K562 (cell line): ENCODE results near the gene WNT6. TPM values are rescaled to one million over a fixed set of nuclear protein-coding genes. Genes with fewer than 3 reads are reported as not detected.

Experiments used
- CCNT2 ChIP-seq: IDR thresholded peaks from 2 replicates; pipeline ENCODE4 v1.6.1; 2011; ENCODE audit warnings: borderline replicate concordance, low read depth, mild to moderate bottlenecking, moderate library complexity, mixed read lengths, low read length; ENCODE audit not compliant: insufficient read length; ENCODE audit errors: extremely low read depth
- HBP1 ChIP-seq: fragments of 450-650 bp; formaldehyde crosslinking; IDR thresholded peaks from 2 replicates; pipeline ENCODE4 v1.4.0; 2022; ENCODE audit warnings: missing genetic modification characterization
- ID3 ChIP-seq, 2 experiments: fragments of 250-450 bp in 1 of 2; fragments of 450-650 bp in 1 of 2; sonication (Bioruptor Pico) in 1 of 2; IDR thresholded peaks; 2 replicates each; pipeline versions ENCODE4 v1.6.1 to v1.8.0; 2016 to 2021; ENCODE audit warnings: mild to moderate bottlenecking in 2 of 2, moderate library complexity in 2 of 2, missing compliant biosample characterization in 1 of 2, missing genetic modification characterization in 1 of 2
- KDM2B ChIP-seq: fragments of 250-450 bp; sonication (Bioruptor Pico); IDR thresholded peaks from 2 replicates; pipeline ENCODE4 v1.8.0; 2021; ENCODE audit warnings: mild to moderate bottlenecking, moderate library complexity
- LARP7 ChIP-seq: fragments of 450-650 bp; IDR thresholded peaks from 2 replicates; pipeline ENCODE4 v1.6.1; 2016
- MAFF ChIP-seq: IDR thresholded peaks from 2 replicates; pipeline ENCODE4 v1.6.1; 2012; ENCODE audit warnings: low read length, improper control_type of control experiment
- PML ChIP-seq: IDR thresholded peaks from 2 replicates; pipeline ENCODE4 v1.6.1; 2012; ENCODE audit warnings: low read length, inconsistent platforms
- SMC3 ChIP-seq: conservative IDR thresholded peaks from 2 replicates; pipeline ENCODE4 v1.6.1; 2011; ENCODE audit warnings: low read depth, low read length, improper control_type of control experiment; ENCODE audit not compliant: insufficient read depth
- STAT5B ChIP-seq: fragments of 250-450 bp; sonication (Bioruptor Pico); IDR thresholded peaks from 2 replicates; pipeline ENCODE4 v1.8.0; 2021; ENCODE audit warnings: mild to moderate bottlenecking, inconsistent platforms
- TCF7 ChIP-seq: sonication (generic); IDR thresholded peaks from 2 replicates; pipeline ENCODE4 v1.6.1; 2016; ENCODE audit warnings: antibody characterized with exemption, borderline replicate concordance
- ZBTB40 ChIP-seq, 2 experiments: fragments of 450-650 bp in 1 of 2; sonication (generic) in 1 of 2; formaldehyde crosslinking in 1 of 2; IDR thresholded peaks; 2 replicates each; pipeline versions ENCODE4 v1.7.1 to v1.9.0; 2016 to 2022; ENCODE audit warnings: inconsistent platforms in 1 of 2, mild to moderate bottlenecking in 1 of 2, missing genetic modification reagents in 1 of 2
- ZFX ChIP-seq: sonication (generic); formaldehyde crosslinking; IDR thresholded peaks from 2 replicates; pipeline ENCODE4 v1.8.0; 2022; ENCODE audit warnings: mild to moderate bottlenecking, missing genetic modification reagents, moderate library complexity
- polyA plus RNA-seq, 8 experiments: library from polyadenylated mRNA; depleted of rRNA in 4 of 8; stranded (reverse) in 5 of 8; unstranded in 3 of 8; fragments of >200 nt; fragmentation: Nextera tagmentation in 2 of 8; fragmentation: Illumina TruSeq in 1 of 8; extraction: Ambion mirVana in 2 of 8; extraction: Trizol in 1 of 8; gene quantifications; 2 replicates each; pipeline versions ENCODE4 v1.2.1 to v1.2.3, GENCODE V29; 2011 to 2014; ENCODE audit warnings: inconsistent platforms in 1 of 8, missing spikeins in 1 of 8
- total RNA-seq, 7 experiments: library from RNA; depleted of rRNA in 6 of 7; stranded (reverse); fragments of >200 nt in 6 of 7; fragmentation: Illumina TruSeq in 2 of 7; extraction: Trizol in 2 of 7; gene quantifications; 2 replicates each; pipeline versions ENCODE4 v1.2.1 to v1.2.3, GENCODE V29; 2011 to 2021; ENCODE audit warnings: low replicate concordance in 1 of 7

Gene WNT6
- total and polyA plus RNA-seq, 9 of the 15 experiments (the other 6 are each of a cell fraction or from before 2014, with no cell fraction given): not detected

DNA sequence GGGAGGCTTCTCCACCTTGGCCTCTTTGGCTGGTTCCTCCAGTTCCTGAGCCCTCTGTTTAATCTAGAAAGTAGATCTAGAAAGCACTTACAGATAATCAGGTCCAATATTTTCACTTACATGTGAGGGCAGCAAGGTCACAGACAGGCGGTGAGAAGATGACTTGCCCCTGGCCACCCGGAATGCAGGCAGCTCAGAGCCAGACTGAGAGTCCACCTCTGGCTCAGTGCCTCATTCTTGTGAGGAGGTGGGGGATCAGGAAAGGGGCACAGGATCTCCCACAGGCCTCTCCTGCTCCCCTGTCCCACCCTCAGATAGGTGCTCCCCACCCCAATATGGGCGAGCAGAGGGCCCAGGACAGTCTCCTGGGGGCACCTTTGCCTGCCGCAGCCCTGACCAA is 5.8 kb downstream of the WNT6 start (continued):
- no peak for TF ChIP-seq TCF7
- TF ChIP-seq MAFF: no peak
- no peak for TF ChIP-seq LARP7
- TF ChIP-seq PML: no peak
- TF ChIP-seq STAT5B (CRISPR knock-in tag): no peak
- TF ChIP-seq ID3 (CRISPR knock-in tag; IDR thresholded peaks at IDR 0.05): no peak
- TF ChIP-seq ID3 (tag; IDR thresholded peaks at IDR 0.05): no peak
- TF ChIP-seq SMC3: no peak
- TF ChIP-seq CCNT2: no peak
- no peak for TF ChIP-seq ZBTB40 (IDR thresholded peaks at IDR 0.05)
- TF ChIP-seq ZBTB40 (CRISPR knock-in tag; IDR thresholded peaks at IDR 0.05): no peak
- TF ChIP-seq ZFX (CRISPR knock-in tag): no peak
- no peak for TF ChIP-seq HBP1 (CRISPR knock-in tag)
- no peak for TF ChIP-seq KDM2B (CRISPR knock-in tag)
